Upper lobe of left lung (tissue), 6 donors: ENCODE data around the gene PRKCE. TPM values are rescaled to one million over a fixed set of nuclear protein-coding genes. Genes with fewer than 3 reads are reported as not detected.

Experiments used
- ATAC-seq, 2 donors: fragments of 200-7000 bp; cut with Tn5 transposase; one replicate each; pipeline ENCODE4 v1.9.1; 2022; ENCODE audit warnings: mild to moderate bottlenecking in 2 of 2, moderate library complexity in 2 of 2; ENCODE audit not compliant: low FRiP score in 2 of 2
- DNase-seq, 2 donors: peaks; one replicate each; pipeline ENCODE4 v3.0.0-alpha.2; 2019 to 2020
- H3K27ac ChIP-seq, 4 donors: fragments of 200-600 bp; sonication (generic); one replicate each; pipeline ENCODE4 v1.5.1; 2016 to 2019
- H3K27me3 ChIP-seq, 4 donors: fragments of 200-600 bp; sonication (generic); one replicate each; pipeline ENCODE4 v1.5.1; 2017 to 2019
- H3K36me3 ChIP-seq, 4 donors: fragments of 200-600 bp; sonication (generic); one replicate each; pipeline ENCODE4 v1.5.1; 2016 to 2019
- H3K4me1 ChIP-seq, 4 donors: fragments of 200-600 bp; sonication (generic); one replicate each; pipeline ENCODE4 v1.5.1; 2018 to 2019
- H3K4me3 ChIP-seq, 4 donors: fragments of 200-600 bp; sonication (generic); one replicate each; pipeline ENCODE4 v1.5.1; 2017 to 2019; ENCODE audit warnings: mild to moderate bottlenecking in 2 of 4, moderate library complexity in 1 of 4
- H3K9me3 ChIP-seq, 4 donors: fragments of 200-600 bp; sonication (generic); one replicate each; pipeline ENCODE4 v1.5.1; 2018 to 2019
- EP300 ChIP-seq, 4 donors: sonication (generic); formaldehyde crosslinking; IDR thresholded peaks; one replicate each; pipeline ENCODE4 v1.5.1; 2017; ENCODE audit warnings: antibody characterized with exemption in 4 of 4, control low read depth in 2 of 4
- POLR2A ChIP-seq, 4 donors: fragments of 450-650 bp; IDR thresholded peaks; one replicate each; pipeline ENCODE4 v1.5.1; 2016 to 2017; ENCODE audit warnings: antibody characterized with exemption in 4 of 4, mild to moderate bottlenecking in 2 of 4
- POLR2AphosphoS5 ChIP-seq, 2 donors: sonication (generic); formaldehyde crosslinking; IDR thresholded peaks; one replicate each; pipeline ENCODE4 v1.5.1; 2017; ENCODE audit warnings: antibody characterized with exemption in 2 of 2
- WGBS, 2 donors: methylation state at CpG; one replicate each; pipeline ENCODE4 v1.1.5; 2017 to 2018; 5-methylcytosine and 5-hydroxymethylcytosine counted together
- total RNA-seq, 6 donors: library from RNA; depleted of rRNA in 4 of 6; stranded (reverse); fragments of >200 nt in 4 of 6; gene quantifications; one replicate each; pipeline versions ENCODE4 v1.1.0 to v1.2.1, GENCODE V29; 2016 to 2021
- TF ChIP-seq, protein P1 (sequence below), 6 experiments: fragments of 450-650 bp in 4 of 6; fragments of 200-600 bp in 2 of 6; sonication (generic) in 2 of 6; IDR thresholded peaks; one replicate each; pipeline ENCODE4 v1.5.1; 2016 to 2019; ENCODE audit warnings: antibody characterized with exemption in 6 of 6
- donor health status: DM: no; HTN: no; CAD: no; lungs with moderate emphysema.
- donor health status: DM: no; HTN: yes; CAD: no; lungs with severe emphysema.

PRKCE gene
- total RNA-seq, 6 donors from 2014 or later, result 54.9 to 124 (median 75.6) TPM

DNA sequence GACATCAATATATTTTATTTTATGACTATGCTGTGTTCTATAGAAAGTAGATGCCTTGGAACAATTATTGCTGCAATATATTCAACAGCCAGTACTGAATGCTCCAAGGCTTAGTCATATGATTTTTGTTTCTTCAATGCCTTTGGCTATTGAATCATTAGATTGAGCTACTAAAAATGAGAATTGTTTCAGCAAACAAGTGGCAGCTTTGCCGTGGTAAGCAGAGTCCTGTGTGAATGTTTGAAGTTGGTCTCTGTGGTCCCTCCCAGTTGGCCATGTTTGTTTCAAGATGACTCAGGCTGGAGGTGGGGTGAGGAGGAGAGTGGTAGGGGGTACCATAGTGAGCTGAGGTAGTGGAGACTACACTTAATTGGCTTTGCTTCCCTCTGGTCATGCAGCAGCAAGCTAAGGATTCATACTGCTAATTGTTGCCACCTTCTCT is 447.2 kb downstream of the PRKCE start:
- Histone ChIP-seq H3K27ac (peak overlapping the region; percentile 72 to 85 (median 80)), H3K9me3 (no peaks in the 10 kb centered on the region), H3K4me1 (peaks cover 18 to 27% (median 23%) of the 10 kb centered on the region in 4 donors), H3K36me3 (peaks cover 0 to 36% (median 3%) of the 10 kb centered on the region in 4 donors), H3K4me3 (no peak overlapping the region), H3K27me3 (no peaks in the 10 kb centered on the region)
- no peak for ATAC-seq
- TF ChIP-seq POLR2A (IDR thresholded peaks at IDR 0.05) (no peak), EP300 (IDR thresholded peaks at IDR 0.05) (no peak), POLR2AphosphoS5 (IDR thresholded peaks at IDR 0.05) (no peak)
- TF ChIP-seq, protein P1, sequence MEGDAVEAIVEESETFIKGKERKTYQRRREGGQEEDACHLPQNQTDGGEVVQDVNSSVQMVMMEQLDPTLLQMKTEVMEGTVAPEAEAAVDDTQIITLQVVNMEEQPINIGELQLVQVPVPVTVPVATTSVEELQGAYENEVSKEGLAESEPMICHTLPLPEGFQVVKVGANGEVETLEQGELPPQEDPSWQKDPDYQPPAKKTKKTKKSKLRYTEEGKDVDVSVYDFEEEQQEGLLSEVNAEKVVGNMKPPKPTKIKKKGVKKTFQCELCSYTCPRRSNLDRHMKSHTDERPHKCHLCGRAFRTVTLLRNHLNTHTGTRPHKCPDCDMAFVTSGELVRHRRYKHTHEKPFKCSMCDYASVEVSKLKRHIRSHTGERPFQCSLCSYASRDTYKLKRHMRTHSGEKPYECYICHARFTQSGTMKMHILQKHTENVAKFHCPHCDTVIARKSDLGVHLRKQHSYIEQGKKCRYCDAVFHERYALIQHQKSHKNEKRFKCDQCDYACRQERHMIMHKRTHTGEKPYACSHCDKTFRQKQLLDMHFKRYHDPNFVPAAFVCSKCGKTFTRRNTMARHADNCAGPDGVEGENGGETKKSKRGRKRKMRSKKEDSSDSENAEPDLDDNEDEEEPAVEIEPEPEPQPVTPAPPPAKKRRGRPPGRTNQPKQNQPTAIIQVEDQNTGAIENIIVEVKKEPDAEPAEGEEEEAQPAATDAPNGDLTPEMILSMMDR (IDR thresholded peaks at IDR 0.05), result no peak
- no peak for DNase-seq
- WGBS, 2 donors, result 40 to 53% methylated on average over 1 of the region's 1 CpG

DNA sequence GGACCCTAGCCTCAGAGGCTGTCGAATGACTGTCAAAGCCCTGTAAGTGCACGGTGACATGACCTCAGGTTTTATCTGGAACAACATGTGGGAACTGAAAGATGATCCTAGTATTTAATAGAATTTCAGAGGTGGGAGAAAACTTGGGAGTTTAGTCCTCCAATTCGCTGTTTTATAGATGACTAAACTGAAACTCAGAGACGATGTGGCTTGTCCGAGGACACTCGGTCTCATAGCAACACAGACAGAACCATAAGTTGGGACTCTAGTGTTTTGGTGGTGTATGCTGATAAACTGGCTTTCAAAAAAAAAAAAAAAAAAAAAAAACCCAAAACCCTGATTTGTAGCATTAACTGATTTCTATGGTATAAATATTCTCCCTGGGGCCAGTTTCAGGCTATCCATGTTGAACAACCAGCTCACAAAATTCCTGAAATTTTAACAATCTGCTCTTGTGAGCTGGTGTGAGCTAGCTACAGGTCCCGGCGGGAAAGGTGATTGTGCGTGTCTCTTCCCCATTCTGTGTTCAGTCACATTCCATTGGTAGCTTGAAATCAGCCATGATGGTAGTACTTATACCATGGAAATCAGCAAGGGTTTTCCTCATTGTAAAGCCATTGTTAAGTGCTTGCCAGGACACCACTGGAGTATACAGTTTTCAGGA is 450.2 kb downstream of the PRKCE start:
- H3K4me3 ChIP-seq, result no peak overlapping the region
- H3K27me3 ChIP-seq, result no peaks in the 10 kb centered on the region
- no peaks in the 10 kb centered on the region for H3K9me3 ChIP-seq
- no peak for TF ChIP-seq POLR2AphosphoS5 (IDR thresholded peaks at IDR 0.05)
- no peak for TF ChIP-seq POLR2A (IDR thresholded peaks at IDR 0.05)
- TF ChIP-seq, protein P1 (IDR thresholded peaks at IDR 0.05), result no peak
- no peak for TF ChIP-seq EP300 (IDR thresholded peaks at IDR 0.05)
- DNase-seq, result no peak
- H3K27ac ChIP-seq, result no peak overlapping the region
- peaks cover 0 to 29% (median 0%) of the 10 kb centered on the region in 4 donors for H3K36me3 ChIP-seq
- 87 to 95% methylated on average over 9 of the region's 9 CpGs for WGBS, 2 donors
- no peak for ATAC-seq
- H3K4me1 ChIP-seq, result peaks cover 17 to 24% (median 18%) of the 10 kb centered on the region in 4 donors

DNA sequence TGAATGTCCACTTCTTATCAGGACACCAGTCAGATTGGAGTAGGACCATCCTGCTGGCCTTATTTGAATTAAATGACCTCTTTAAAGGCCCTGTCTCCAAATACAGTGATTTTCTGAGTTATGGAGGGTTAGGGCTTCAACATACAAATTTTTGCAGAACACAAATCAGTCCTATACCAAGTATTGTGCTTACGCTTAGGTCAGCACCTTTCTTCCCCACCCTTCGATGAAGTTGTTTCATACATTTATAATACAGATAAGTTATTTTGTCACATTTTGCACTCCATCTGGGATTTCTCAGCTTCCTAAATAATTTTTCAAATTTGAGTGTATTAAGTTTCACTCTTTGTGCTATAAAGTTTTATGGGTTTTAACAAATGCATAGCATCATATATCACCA is 455.2 kb downstream of the PRKCE start:
- DNase-seq, result no peak
- H3K4me1 ChIP-seq, result no peaks in the 10 kb centered on the region
- WGBS, 2 donors, result 0 to 96% methylated on average over 2 of the region's 2 CpGs
- H3K4me3 ChIP-seq, result no peak overlapping the region
- peaks cover 0 to 18% (median 0%) of the 10 kb centered on the region in 4 donors for H3K36me3 ChIP-seq
- H3K9me3 ChIP-seq, result no peaks in the 10 kb centered on the region
- no peak for TF ChIP-seq EP300 (IDR thresholded peaks at IDR 0.05)
- TF ChIP-seq, protein P1 (IDR thresholded peaks at IDR 0.05), result no peak
- no peak for TF ChIP-seq POLR2AphosphoS5 (IDR thresholded peaks at IDR 0.05)
- TF ChIP-seq POLR2A (IDR thresholded peaks at IDR 0.05), result no peak
- no peak for ATAC-seq
- no peaks in the 10 kb centered on the region for H3K27me3 ChIP-seq
- H3K27ac ChIP-seq, result no peak overlapping the region

DNA sequence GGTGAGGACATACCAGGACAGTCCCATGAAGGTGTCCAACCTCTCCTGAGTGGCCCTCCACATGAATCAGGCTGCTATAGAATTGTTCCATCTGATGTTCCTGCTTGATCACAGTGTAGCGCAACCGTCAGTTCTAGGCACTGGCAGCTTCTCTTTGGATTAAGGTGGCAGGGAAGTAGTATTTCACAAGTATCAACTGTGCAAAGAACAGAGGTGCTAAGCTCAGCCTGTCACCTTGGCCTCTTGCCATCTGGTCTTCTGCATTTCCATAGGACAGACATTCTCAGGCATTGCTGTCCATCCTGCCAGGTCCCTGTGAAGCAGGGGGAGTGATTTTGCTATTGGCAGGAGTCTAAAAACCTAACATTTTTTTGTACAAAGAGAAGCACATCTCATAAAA is 463.5 kb downstream of the PRKCE start:
- WGBS, 2 donors, result 86 to 88% methylated on average over 2 of the region's 2 CpGs
- Histone ChIP-seq H3K4me3 (no peak overlapping the region), H3K27ac (peak overlapping the region in 1 of 4 donors; percentile 43), H3K36me3 (peaks cover 0 to 6% (median 0%) of the 10 kb centered on the region in 4 donors), H3K4me1 (peaks cover 15 to 32% (median 27%) of the 10 kb centered on the region in 4 donors), H3K9me3 (no peaks in the 10 kb centered on the region), H3K27me3 (no peaks in the 10 kb centered on the region)
- DNase-seq (no peak), ATAC-seq (no peak)
- TF ChIP-seq EP300 (IDR thresholded peaks at IDR 0.05) (no peak), POLR2A (IDR thresholded peaks at IDR 0.05) (no peak), POLR2AphosphoS5 (IDR thresholded peaks at IDR 0.05) (no peak)
- TF ChIP-seq, protein P1 (IDR thresholded peaks at IDR 0.05), result no peak
